NCI-H2029 treated with DMSO at 0.1 percent for 48 hours (cell line): ENCODE data around the gene RAPGEF5.
"Not testable (repeated sequence)": the region's sequence is repeated elsewhere in the genome, so short reads cannot be mapped to it uniquely, and the experiment has no call there.

ENCODE experiments used
- DNase-seq: peaks from one replicate; lab custom pipeline; 2025; lab: John Stamatoyannopoulos, UW

Gene RAPGEF5

DNA sequence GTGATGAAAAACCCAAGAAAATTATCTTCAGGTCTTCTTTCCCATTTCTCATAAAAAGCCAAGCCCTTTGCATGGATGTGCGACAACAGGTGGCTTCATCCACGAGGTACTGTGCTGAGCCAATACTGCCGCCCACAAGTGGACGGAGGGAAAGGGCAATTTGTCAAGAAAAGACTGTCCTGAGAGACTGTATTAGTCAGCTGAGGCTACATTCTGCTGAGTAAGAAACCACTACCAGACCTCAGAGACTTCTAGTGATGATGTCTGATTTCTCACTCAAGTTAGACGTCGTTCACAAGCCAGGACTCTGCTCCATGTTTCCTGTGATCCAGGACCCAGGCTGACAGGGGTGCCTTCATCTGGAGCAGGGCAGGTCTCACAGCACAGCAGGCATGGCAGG lies 239.7 kb downstream of the RAPGEF5 start:
- DNase-seq: no peak

DNA sequence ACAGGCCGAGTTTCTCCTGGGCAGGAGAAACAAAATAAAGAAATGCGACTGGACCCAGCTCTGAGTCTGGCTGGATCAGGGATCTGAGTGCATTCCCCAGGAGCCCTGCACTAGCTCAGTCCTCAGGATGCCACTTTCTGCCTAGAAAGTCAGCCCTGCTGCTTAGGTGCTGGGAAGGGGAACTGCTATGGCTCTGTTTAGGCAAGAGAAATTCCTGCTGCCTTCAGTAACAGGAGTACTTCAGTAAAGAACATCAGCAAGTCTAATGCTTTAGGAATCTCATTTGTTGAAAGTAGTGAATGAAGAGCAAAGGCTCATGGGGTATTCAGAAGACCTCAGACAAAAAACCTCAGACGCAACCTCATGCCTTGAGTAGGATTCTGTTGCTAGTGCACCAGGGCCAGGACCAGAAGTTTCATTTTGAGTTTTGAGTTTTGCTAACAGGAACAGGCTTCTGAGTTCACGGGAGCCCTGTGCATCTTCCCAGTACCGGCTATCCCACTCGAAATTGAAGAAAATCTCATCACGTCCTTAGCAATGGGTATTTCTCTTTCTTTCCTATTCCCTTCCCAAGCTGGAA lies 240.4 kb downstream of the RAPGEF5 start:
- no peak for DNase-seq

DNA sequence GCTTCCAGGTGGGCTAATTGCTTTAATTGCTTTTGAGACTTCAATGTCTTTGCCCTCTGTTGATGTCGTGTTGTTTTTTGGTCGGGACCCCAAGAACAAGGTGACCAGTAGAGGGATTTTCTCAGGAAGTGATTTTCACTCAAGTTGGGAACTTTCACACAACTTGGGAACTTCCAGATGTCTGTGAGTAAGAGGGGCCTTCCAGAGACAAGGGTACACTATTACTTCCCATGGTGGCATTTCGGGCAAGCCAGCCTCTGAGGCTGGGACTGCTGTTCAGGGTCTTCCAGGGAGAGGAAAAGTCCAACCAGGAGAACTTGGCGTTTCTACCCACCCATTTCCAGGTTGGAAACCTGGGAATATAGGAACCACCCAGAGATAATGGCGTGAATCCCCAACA lies 241.3 kb downstream of the RAPGEF5 start:
- no peak for DNase-seq

DNA sequence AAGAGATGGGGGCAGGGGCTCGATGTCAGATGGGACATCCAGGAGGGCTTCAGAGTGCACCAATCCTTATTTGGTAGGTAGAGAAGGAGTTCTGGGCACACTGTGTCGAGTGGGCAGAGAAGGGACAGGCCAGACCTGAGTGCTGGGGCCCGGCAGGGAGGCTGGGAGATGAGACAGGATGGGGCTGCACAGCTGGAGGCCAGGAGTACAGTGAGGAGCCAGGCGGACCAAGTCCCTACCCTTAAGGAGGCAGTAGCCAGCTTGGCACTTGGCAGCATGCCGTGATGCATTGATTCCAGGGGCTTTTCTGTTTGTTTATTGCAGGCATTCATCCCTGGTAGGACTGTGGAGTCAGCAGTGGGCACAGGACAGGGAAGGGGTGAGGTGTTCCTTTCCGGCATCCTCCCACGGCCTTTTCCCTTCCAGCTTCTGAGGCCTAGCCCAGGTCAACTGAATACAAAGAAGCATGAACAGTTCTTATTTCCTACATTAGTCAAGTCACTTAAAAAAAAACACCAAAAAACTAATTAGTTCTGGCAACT lies 242.4 kb downstream of the RAPGEF5 start:
- no peak for DNase-seq

DNA sequence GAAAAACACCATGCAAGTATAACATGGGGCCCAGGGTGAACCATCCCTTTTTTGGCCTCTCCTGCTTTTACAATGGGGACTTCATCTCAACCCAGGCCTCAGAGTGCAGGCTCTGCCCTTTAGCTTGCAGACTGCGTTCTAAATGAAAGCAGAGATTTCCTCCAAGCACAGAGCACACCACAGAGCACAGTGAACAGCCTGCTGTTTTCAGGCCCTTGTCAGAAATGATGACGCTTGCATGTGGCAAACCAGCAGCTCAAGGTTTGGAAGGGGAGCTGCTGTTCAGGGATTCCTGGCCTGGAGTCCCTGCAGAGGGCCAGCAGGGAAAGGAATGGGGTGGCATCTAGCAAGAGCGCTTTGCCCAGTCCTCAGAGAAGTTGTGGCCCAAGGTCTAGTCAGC lies 243.9 kb downstream of the RAPGEF5 start:
- DNase-seq: no peak

DNA sequence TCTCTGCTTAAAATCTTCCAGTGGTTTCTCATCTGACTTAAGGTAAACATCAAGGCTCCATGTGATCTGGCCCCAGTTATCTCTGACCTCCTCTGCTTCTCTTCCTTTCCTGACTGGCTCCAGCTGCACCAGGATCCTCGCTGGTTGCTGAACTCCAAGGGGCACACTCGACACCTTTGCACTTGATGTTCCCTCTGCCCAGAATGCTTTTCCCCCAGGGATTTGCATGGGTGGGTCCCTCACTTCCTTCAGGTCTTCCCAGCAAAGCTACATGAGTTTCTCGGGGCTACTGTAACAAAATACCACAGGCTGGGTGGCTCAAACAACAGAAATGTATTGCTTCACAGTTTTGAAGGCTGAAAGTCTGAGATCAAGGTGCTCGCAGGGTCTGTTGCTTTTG lies 245.3 kb downstream of the RAPGEF5 start:
- no peak for DNase-seq

DNA sequence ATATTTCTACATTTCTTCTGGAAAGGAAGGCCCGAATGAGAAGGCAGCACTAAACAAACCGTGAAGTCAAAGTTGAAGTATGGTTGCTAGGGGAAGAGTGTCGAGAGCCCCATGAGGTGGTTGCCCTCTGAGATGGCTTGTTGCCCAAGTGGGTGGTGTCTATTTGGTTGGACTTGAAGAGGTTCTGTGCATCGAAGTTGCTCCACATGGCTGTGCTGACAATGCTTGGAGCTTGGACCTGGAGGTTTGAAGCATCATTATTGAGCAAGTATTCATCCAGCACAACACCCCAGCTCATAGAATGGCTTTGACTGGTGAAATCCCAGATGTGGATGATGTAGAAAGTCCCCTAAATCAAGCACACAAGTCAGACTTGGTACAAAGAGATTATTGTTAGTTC lies 246.1 kb downstream of the RAPGEF5 start:
- DNase-seq: peak; percentile 24

DNA sequence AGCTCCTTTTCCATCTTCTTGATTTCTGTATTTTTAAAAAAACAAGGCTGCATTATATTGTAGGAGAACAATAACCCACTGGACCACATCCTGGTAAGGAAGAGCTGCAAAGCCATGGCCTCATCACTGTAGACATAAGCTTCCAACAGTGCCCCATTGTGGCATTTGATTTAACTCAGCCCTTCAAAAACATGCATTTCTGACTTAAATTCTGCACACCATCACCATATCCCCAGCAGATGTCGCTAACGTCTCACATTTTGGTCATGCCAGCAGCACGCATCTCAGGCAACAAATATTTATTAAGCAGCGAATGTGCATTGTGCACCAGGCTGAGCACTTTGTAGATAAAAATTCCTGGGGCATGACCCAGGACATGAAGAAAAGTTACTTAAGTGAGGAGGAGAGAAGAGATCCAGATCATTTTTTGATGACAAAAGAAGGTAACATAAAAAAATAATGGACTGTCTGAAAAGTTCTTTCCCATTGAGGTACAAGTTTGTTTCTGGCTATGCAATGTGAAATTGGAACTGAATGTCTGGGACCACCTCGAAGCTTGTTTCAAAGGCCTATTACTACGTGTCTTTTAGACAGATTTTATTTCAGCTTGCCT lies 246.6 kb downstream of the RAPGEF5 start:
- peak; percentile 66 for DNase-seq

DNA sequence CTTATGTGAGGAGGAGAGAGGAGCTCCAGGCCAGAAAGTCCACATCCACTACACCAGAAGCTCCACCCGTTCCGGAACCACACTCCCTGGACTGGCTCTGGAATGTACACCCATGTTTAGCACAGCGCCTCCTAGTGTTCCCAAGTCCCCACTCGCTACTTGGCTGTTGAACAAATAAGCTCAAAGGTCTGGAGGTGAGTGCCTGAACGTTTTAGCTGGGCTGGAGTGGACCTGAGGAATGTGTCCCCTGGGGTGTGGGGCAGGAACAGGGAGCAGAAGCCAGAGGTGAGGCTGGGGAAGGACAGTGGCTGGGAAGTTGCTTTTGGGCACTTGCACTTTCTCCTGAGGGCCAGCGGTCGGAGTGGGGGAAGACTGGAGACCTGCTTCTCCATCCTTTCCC lies 247.2 kb downstream of the RAPGEF5 start:
- DNase-seq: no peak

DNA sequence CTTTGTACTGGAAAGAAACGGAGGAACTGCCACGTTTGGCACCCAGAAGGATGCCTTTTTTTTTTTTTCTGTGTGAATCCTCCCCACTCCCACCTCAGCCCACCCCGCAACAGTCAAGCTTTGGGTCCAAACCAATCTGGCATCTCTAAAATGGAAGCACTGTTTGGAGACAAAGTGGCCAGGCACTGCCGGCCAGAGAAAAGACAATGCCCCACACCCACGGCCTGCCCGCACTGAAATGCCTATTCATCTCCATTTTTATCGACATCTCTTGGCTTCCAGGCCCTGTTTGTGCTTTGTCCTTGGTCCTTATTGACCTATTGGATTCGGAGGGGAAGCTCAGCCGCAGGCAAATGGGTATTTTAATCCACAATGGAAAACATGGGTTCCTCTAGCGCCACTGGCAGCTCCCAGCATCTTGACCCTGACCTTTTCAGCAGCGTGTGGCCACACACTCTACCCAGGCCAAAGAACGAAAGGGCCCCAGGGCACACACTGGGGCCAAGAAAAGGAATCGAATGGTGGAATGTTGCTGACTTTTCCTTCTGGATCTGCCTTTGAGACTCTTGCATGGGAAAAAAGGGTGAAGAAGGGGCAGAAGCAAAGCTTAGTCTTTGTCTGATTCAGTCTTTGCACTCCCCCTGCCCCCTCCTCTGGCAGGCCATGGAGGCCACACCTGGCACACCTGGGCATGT lies 248.7 kb downstream of the RAPGEF5 start:
- no peak for DNase-seq

DNA sequence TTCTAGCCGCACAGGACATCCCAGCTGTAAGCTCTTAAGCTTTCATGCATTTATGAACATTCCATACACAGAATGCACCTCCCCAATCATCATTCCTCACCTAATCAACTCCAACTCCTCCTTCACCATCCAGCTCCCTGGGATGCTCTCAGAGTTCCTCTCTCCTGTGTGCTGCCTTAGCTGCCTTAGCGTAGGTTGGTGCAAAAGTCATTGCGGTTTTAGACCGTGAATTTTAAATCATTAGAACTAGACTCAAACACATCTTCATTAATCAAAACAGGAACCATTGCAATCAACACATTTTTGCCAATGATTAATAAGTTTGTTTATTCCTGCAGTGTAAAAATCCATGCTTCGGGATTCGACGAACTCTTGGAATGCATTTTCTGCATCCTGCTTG lies 251.4 kb downstream of the RAPGEF5 start:
- DNase-seq: no peak

DNA sequence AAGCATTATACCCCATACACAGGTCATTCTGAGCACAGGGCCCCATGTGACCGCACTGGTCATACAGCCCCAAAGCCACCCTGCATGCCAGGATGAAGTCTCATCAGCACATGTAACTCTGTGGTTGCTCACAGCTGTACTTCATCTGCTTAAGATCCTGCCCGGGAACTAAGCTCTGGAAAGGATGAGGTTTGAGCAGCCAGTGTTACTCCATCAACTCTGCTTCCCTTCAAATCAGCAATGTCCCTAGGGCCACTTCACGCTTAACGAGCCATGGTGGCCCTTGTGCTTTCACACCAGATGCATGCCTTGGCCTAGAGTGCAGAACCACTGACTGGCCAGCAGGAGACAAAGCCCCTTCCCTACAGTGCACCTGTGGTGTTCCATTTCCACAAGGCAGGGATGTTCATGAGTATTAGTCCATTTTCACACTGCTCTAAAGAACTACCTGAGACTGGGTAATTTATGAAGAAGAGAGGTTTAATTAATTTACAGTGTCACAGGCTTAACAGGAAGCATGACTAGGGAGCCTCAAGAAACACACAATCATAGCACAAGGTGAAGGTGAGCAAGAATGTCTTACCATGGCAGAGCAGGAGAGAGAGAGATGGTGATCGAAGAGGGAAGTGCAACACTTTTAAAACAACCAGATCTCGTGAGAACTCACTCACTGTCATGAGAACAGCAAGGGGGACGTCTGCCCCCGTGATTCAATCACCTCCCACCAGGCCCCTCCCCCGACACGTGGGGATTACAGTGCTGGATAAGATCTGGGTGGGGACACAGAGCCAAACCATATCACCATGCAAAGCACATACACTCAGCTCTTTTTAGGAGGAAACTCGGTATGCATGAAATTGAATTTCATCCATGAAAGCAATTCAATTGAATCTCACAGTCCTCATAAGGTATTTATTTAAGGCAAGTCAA lies 262.3 kb downstream of the RAPGEF5 start:
- no peak for DNase-seq

DNA sequence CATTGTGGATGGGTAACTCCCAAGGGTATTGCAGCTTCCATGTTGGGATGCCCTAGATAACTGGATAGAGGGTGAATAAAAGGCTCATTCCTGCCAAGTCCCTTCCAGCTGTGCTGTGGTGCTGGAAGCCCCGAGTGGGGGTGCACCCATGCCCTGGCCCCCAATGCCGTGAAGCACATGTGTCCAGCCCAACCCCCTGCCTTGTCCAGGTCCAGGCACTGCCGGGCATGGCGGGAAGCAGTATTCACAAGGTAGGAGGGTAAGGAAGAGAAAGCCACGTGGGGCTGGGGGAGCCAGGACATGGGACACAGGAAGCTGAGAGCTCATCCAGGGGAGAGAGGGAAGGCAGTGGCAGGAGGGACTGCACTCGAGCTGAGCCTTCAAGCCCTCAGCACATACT lies 263.0 kb downstream of the RAPGEF5 start:
- no peak for DNase-seq

DNA sequence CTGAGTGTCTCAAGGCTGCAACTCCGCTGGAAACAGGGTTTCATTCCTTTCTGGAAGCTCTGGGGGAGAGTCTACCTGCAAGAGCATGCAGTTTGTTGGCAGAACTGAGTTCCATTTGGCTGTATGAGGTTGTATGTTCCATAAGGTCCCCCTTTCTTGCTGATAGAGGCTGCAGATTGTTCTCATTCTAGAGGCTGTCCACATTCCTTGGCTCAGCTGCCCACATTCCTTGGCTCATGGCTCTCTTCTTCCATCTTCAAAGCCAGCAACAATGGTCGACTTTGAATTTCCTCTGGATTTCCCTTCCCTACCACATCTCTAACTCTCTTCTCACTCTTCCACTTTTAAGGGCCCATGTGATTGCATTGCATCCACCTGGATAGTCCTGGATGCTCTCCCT lies 264.0 kb downstream of the RAPGEF5 start:
- DNase-seq: no peak

DNA sequence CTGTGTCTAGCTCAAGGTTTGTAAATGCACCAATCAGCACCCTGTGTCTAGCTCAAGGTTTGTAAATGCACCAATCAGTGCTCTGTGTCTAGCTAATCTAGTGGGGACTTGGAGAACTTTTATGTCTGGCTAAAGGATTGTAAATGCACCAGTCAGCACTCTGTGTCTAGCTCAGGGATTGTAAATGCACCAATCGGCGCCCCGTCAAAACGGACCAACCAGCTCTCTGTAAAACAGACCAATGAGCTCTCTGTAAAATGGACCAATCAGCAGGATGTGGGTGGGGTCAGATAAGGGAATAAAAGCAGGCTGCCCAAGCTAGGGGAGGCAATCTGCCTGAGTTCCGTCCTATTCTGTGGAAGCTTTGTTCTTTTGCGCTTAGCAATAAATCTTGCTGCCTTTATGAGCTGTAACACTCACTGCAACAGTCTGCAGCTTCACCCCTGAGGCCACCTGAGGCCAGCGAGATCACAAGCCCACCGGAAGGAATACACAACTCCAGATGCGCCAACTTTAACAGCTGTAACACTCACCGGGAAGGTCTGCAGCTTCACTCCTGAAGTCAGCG lies 265.9 kb downstream of the RAPGEF5 start:
- DNase-seq: not testable (repeated sequence)

DNA sequence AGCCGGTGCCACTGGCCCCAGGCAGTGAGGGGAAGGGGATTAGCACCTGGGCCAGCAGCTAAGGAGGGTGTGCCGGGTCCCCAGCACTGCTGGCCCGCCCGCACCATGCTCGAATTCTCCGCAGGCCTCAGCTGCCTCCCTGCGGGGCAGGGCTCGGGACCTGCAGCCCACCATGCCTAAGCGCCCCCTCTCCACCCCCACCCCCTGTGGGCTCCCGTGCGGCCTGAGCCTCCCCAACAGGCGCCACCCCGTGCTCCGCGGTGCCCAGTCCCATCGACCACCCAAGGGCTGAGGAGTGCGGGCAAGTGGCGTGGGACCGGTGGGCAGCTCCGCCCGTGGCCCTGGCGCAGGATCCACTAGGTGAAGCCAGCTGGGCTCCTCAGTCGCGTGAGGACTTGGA lies 266.4 kb downstream of the RAPGEF5 start:
- no peak for DNase-seq

DNA sequence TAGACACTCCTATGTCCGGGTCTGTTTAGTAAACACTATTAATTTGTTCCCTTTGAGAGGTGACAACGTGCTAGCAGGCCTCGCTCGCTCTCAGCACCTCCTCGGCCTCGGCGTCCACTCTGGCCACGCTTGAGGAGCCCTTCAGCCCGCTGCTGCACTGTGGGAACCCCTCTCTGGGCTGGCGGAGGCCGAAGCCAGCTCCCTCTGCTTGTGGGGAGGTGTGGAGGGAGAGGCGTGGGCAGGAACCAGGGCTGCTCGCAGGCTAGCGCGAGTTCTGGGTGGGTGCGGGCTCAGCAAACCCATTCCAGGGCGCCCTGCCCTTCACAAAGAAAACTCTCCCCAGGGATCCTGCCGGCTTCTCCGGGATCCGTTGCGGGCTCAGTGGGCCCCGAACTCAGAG lies 266.8 kb downstream of the RAPGEF5 start:
- DNase-seq: no peak

DNA sequence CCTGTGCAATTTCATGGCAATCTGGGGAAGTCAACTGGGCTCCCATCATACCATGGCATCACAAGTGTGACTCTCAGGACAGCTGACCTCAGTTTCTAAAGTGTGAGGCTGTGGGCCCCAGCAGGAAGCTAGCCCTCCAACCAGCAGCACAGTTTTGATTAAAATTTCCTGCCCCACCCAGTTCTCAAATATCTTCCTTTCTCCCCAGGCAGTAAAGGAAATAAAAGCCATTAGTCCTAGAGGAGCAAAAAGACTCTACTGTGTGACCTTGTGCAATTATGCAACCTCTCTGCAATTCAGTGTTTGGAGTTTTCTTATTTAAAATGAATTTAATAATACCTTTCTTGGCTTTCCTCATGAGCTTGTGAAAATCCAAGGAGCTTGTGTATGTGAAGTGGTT lies 268.1 kb downstream of the RAPGEF5 start:
- no peak for DNase-seq

DNA sequence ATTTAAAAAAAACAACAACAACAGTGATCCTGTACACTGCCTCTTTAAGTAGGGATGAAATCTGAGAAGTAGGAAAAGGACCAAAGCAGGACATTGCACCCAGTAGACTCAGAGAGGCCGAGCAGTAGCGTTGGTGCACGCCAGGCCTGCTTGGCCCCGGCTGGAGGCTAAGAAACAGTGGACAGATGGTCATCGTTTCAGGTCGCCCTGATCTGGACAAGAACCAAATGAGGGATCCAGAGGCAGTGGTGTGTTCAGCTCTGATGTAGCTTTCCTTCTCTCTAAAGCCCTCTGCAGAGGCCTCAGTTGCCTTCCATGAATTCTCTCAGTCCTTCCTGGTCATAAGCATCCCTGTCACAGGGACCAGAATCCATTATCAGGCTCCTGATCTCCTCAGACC lies 269.1 kb downstream of the RAPGEF5 start:
- no peak for DNase-seq

DNA sequence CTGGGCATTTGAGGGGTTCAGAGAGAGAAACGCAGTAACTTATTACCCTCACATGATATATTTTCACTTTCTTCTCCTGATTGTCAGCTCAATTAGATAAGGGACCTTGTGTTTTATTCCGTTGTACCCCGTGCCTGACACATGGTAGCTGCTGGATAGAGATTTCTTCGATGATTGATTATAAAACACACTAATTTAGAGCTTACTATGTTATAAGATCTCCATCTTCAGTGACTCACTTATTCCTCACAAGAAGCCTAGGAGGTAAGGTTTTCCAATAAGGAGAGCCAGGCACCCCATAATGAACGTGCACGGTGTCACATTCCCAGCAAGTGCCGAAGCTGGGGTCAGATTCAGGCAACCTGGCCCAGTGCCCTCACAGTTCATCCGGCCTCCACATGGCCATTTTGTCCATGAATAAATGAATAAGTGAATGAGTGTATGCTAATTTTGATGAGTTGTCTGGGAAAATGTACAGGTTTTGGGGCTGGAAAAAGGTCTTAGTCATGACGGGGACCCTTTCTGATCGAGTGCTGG lies 273.2 kb downstream of the RAPGEF5 start:
- DNase-seq: no peak

DNA sequence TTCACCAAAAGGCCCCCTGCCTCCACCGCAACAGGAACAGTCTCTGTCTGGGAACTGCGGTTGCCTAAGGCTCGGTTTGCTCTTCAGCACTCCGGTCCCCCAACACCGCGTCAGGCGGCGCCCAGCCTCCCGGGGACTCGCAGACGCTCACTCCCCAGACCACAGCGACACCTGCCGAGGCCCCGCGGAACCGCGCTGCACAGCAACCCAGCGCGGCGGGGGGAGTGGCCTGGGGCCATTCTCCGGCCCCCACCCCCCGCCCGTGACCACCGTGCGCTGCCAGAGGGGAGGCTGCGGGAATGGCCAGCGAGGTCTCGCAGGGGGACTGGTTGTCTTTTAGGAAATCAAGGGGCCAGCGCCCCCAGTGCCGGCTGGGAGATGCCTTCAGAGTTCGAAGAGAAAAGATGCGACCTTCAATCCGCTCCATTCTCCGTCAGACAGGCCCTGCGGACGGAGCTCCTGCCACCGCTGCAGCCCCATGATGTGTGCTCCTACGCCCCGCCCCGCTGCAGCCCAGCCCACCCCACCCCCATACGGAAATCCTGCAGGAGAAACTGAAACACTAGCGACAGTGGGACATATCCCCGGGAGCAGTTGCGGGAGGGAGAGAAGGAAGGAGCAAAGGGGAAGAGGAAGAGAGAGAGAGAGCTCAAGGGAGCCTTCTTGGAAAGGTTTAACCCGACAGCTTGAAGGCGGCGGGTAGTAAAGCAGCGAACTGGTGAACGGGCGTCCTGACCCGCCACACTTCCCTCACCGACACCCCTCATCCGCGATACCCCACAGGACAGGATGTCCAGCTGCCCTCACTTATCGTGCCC lies 273.9 kb downstream of the RAPGEF5 start:
- peak; percentile 19 for DNase-seq
